Vagina (tissue), 2 donors: ENCODE results near the gene ARMH4. TPM values are rescaled to one million over a fixed set of nuclear protein-coding genes. Genes with fewer than 3 reads are reported as not detected.

Experiments
- DNase-seq, 2 donors: peaks; one replicate each; pipeline ENCODE4 v3.0.0-alpha.2; 2017; ENCODE audit errors: extremely low spot score in 2 of 2
- H3K27ac ChIP-seq: fragments of 200-600 bp; sonication (generic); one replicate; pipeline ENCODE4 v1.5.1; 2019
- H3K27me3 ChIP-seq: fragments of 200-600 bp; sonication (generic); one replicate; pipeline ENCODE4 v1.5.1; 2019
- H3K36me3 ChIP-seq, 2 donors: fragments of 200-600 bp; sonication (generic); one replicate each; pipeline ENCODE4 v1.5.1; 2017 to 2019
- H3K4me1 ChIP-seq: fragments of 200-600 bp; sonication (generic); one replicate; pipeline ENCODE4 v1.5.1; 2019
- H3K4me3 ChIP-seq, 2 donors: fragments of 200-600 bp; sonication (generic); 1 replicate in 1 of 2; 2 replicates in 1 of 2; pipeline ENCODE4 v1.5.1; 2016 to 2019
- H3K9me3 ChIP-seq: fragments of 200-600 bp; sonication (generic); one replicate; pipeline ENCODE4 v1.5.1; 2019
- CTCF ChIP-seq, 3 experiments: fragments of 450-650 bp in 2 of 3; fragments of 200-600 bp in 1 of 3; sonication (generic) in 1 of 3; IDR thresholded peaks; one replicate each; pipeline ENCODE4 v1.5.1; 2017 to 2019; ENCODE audit warnings: antibody characterized with exemption in 3 of 3, mild to moderate bottlenecking in 2 of 3, moderate library complexity in 2 of 3
- POLR2A ChIP-seq, 2 donors: fragments of 450-650 bp; IDR thresholded peaks; one replicate each; pipeline ENCODE4 v1.6.1; 2017; ENCODE audit warnings: antibody characterized with exemption in 2 of 2, mild to moderate bottlenecking in 2 of 2, moderate library complexity in 2 of 2
- POLR2AphosphoS5 ChIP-seq, 2 donors: sonication (generic); formaldehyde crosslinking; IDR thresholded peaks; one replicate each; pipeline ENCODE4 v1.9.0; 2017; ENCODE audit warnings: antibody characterized with exemption in 2 of 2, mild to moderate bottlenecking in 2 of 2, low read depth in 1 of 2; ENCODE audit not compliant: insufficient read depth in 1 of 2
- intact Hi-C: fragments of 100-400 bp; cut with DNase I; formaldehyde crosslinking; loops from one replicate; pipeline ENCODE4 v1.15.1; 2023
- total RNA-seq: library from RNA; depleted of rRNA; stranded (reverse); fragments of >200 nt; gene quantifications from one replicate; pipeline ENCODE4 v1.2.3, GENCODE V29; 2016

Gene ARMH4
- total RNA-seq, 1 donor from 2014 or later, result 5.2 TPM

GRCh38 chr14:58082011-58082410 lies 70.0 kb downstream of the ARMH4 start:
- TF ChIP-seq CTCF (IDR thresholded peaks at IDR 0.05), result no peak
- no peak for TF ChIP-seq POLR2AphosphoS5 (IDR thresholded peaks at IDR 0.05; ENCODE audit: insufficient read depth in 1 of 2, low read depth in 1 of 2)
- TF ChIP-seq POLR2A (IDR thresholded peaks at IDR 0.05), result no peak
- Histone ChIP-seq H3K27ac (no peak overlapping the region), H3K4me1 (peaks cover 9% of the 10 kb centered on the region), H3K9me3 (no peaks in the 10 kb centered on the region), H3K4me3 (no peak overlapping the region), H3K36me3 (no peaks in the 10 kb centered on the region), H3K27me3 (no peaks in the 10 kb centered on the region)
- DNase-seq, result no peak
- intact Hi-C loops, result no loop called here

- H3K4me3 ChIP-seq, result no peak overlapping the region
- no peak overlapping the region for H3K27ac ChIP-seq
- no peaks in the 10 kb centered on the region for H3K36me3 ChIP-seq
- intact Hi-C loops, result loop anchor here (10.0 kb wide), 1 partner anchor 594 kb away; no protein-coding TSS in a partner anchor
- TF ChIP-seq POLR2A (IDR thresholded peaks at IDR 0.05) (no peak), CTCF (IDR thresholded peaks at IDR 0.05) (no peak), POLR2AphosphoS5 (IDR thresholded peaks at IDR 0.05; ENCODE audit: insufficient read depth in 1 of 2, low read depth in 1 of 2) (no peak)
- H3K27me3 ChIP-seq, result no peaks in the 10 kb centered on the region
- DNase-seq, result no peak
- peaks cover 9% of the 10 kb centered on the region for H3K4me1 ChIP-seq
- H3K9me3 ChIP-seq, result no peaks in the 10 kb centered on the region
Observed at GRCh38 chr14:58078471-58078870, 73.5 kb downstream of the ARMH4 start.

- no peaks in the 10 kb centered on the region for H3K36me3 ChIP-seq
- no peak for TF ChIP-seq POLR2AphosphoS5 (IDR thresholded peaks at IDR 0.05; ENCODE audit: insufficient read depth in 1 of 2, low read depth in 1 of 2)
- TF ChIP-seq POLR2A (IDR thresholded peaks at IDR 0.05), result no peak
- TF ChIP-seq CTCF (IDR thresholded peaks at IDR 0.05), result no peak
- H3K27ac ChIP-seq, result no peak overlapping the region
- H3K27me3 ChIP-seq, result no peaks in the 10 kb centered on the region
- no peaks in the 10 kb centered on the region for H3K9me3 ChIP-seq
- H3K4me1 ChIP-seq, result peaks cover 9% of the 10 kb centered on the region
- intact Hi-C loops, result loop anchor here (10.0 kb wide), 1 partner anchor 593 kb away; no protein-coding TSS in a partner anchor
- H3K4me3 ChIP-seq, result no peak overlapping the region
- no peak for DNase-seq
Observed at GRCh38 chr14:58078068-58078467, 73.9 kb downstream of the ARMH4 start.

DNA sequence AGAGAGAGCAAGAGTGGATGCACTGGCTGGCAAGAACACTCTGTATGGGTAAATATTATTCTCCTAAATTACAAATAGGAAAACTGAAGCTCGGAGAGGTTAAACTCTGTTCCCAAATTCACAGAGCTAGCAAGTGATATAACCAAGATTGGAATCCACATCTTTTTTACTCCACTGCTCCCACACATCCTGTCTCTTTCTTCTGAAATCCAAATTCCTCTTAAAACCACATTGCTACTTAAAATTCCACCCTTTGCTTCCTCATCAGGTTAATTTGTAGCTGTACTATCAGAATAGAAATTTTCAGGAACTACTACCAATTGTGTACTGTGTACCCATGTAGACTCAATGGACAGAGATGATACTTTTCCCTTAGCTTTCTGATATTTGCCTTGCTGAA lies 74.4 kb downstream of the ARMH4 start:
- no peaks in the 10 kb centered on the region for H3K36me3 ChIP-seq
- no peaks in the 10 kb centered on the region for H3K9me3 ChIP-seq
- H3K4me1 ChIP-seq, result peaks cover 4% of the 10 kb centered on the region
- no peak overlapping the region for H3K27ac ChIP-seq
- intact Hi-C loops, result loop anchor here (10.0 kb wide), 1 partner anchor 593 kb away; no protein-coding TSS in a partner anchor
- no peaks in the 10 kb centered on the region for H3K27me3 ChIP-seq
- H3K4me3 ChIP-seq, result no peak overlapping the region
- TF ChIP-seq POLR2A (IDR thresholded peaks at IDR 0.05) (no peak), POLR2AphosphoS5 (IDR thresholded peaks at IDR 0.05; ENCODE audit: insufficient read depth in 1 of 2, low read depth in 1 of 2) (no peak), CTCF (IDR thresholded peaks at IDR 0.05) (no peak)
- no peak for DNase-seq

- Histone ChIP-seq H3K36me3 (no peaks in the 10 kb centered on the region), H3K27ac (no peak overlapping the region), H3K27me3 (no peaks in the 10 kb centered on the region), H3K9me3 (no peaks in the 10 kb centered on the region), H3K4me3 (no peak overlapping the region), H3K4me1 (no peaks in the 10 kb centered on the region)
- intact Hi-C loops, result loop anchor here (10.0 kb wide), 1 partner anchor 589 kb away; no protein-coding TSS in a partner anchor
- no peak for DNase-seq
- no peak for TF ChIP-seq POLR2A (IDR thresholded peaks at IDR 0.05)
- TF ChIP-seq CTCF (IDR thresholded peaks at IDR 0.05), result no peak
- no peak for TF ChIP-seq POLR2AphosphoS5 (IDR thresholded peaks at IDR 0.05; ENCODE audit: insufficient read depth in 1 of 2, low read depth in 1 of 2)
Observed at GRCh38 chr14:58073516-58073915, 78.5 kb downstream of the ARMH4 start.
